Measurements from ENCODE around the gene TMEM205.

- TF ChIP-seq EZH2 (IDR thresholded peaks at IDR 0.05; ENCODE audit: insufficient read depth, poor library complexity, severe bottlenecking) (no peak), EZH2phosphoT487 (IDR thresholded peaks at IDR 0.05; ENCODE audit: insufficient read depth, low read depth) (no peak)
Measured at GRCh38 chr19:11335449-11336146, 10.5 kb downstream of the TMEM205 start.
